Posterior vena cava (tissue), 2 donors: ENCODE data around the gene ZNF576. TPM values are rescaled to one million over a fixed set of nuclear protein-coding genes. Genes with fewer than 3 reads are reported as not detected.
"Not testable (repeated sequence)": the region's sequence is repeated elsewhere in the genome, so short reads cannot be mapped to it uniquely, and the experiment has no call there.

ENCODE experiments used
- DNase-seq: peaks from one replicate; pipeline ENCODE4 v3.0.0-alpha.2; 2020; ENCODE audit warnings: low spot score
- intact Hi-C, 2 donors: fragments of 100-400 bp; cut with DNase I; formaldehyde crosslinking; loops; one replicate each; pipeline versions ENCODE4 v1.14.1 to v1.14.2; 2022 to 2023
- total RNA-seq, 2 donors: library from RNA; stranded (reverse); fragmentation: NEBNext Ultra II Directional; extraction: Animal tissue kit (Norgen Biotek cat#: 25700); gene quantifications; one replicate each; pipeline ENCODE4 v1.2.1, GENCODE V29; 2021
- donor health status: DM: yes; HTN: yes; CAD: no.
- donor health status: DM: yes; HTN: yes; CAD: no.

The ZNF576 gene
- total RNA-seq, 2 donors from 2014 or later: 8.9 to 13.2 TPM

DNA sequence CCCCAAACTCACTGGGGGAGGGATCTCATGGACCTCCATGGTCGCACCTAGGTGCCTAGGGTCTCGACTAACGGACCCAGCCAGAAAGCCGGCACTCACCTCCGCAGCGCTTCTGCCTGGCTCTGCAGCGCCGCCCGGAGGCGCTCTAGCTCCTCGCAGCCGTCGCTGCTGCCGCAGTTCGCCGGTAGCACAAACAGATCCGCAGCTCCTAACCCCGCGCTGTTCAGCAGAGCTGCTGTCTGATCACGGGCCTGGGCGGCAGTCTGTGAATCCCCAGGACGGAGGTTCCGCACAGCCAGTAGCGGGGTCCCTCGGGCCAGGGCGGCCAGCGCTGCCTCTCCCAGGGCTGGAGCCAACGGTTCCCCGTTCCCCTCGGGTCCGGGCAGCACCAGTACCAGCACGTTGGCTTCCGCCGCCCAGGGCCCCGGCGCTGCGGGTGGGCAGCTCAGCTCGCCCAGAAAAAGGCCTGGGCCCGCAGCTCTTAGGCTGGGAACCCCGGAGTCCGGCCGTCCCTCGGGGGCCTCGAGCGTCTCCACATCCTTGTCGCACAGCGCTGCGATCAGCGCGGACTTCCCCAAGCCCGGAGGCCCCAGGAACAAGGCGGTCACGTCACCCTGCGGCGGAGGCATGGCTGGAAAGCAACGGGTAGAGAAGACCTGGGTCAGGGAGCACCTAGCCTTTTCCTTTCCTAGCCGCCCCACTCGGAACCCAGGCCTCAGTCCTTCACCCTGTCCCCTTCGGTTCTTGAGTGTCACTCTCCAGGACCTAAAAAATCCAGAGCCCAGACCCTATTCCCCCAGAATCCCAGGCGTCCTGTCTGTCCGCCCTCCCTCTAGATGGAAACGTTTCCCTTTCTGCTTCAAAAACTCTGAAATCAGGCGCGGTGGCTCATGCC is 1.4 kb upstream of the ZNF576 start:
- DNase-seq: peak; percentile 92
- intact Hi-C loops: loop anchor here in 1 of 2 donors (10.0 kb wide), 1 partner anchor 60 kb away; the partner anchor contains the start of gene ZNF575

DNA sequence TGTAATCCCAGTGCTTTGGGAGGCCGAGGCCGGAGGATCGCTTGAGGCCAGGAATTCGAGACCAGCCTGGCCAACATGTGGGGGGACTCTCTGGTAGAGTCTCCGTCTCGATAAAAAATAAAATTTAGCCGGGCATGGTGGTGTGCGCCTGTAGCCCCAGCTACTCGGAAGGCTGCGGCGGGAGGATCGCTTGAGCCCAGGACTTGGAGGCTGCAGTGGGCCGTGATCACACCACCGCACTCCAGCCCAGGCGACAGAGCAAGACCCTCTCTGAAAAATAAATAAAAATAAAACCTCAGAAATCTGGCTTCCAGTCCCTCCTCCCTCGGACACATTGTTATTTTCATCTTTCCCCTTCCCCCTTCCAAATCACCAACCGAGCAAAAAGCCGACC is 793 bp upstream of the ZNF576 start:
- no peak for DNase-seq
- intact Hi-C loops: loop anchor here in 1 of 2 donors (10.0 kb wide), 1 partner anchor 61 kb away; the partner anchor contains the start of gene ZNF575

DNA sequence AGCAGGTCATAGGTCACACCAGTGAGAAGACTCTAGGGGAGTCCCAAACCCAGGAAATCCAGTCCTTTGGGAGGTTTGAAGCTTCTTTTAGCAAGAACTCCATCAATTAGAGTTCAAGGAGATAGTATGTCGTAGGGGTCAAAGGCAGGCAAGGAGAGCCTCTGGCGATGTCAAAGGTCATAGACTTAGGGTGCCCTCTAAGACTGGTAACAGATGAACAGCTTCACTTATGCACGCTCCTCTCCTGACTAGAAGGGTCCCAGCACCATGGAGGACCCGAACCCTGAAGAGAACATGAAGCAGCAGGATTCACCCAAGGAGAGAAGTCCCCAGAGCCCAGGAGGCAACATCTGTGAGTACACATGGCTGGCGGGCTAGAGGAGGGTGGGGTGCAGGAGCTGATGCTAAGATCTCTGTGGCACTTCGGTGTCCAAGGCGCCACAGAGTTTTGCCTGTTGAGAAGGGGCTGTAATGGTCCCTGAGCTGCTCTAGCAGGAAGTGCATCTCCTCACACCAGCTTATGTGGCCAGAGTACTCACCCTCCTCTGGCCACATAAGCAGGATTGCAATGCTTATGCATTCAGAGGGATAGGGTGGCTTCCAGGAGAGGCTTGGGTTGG is 557 bp downstream of the ZNF576 start:
- no peak for DNase-seq
- intact Hi-C loops: loop anchor here in 1 of 2 donors (10.0 kb wide), 1 partner anchor 62 kb away; the partner anchor contains the start of gene ZNF575

DNA sequence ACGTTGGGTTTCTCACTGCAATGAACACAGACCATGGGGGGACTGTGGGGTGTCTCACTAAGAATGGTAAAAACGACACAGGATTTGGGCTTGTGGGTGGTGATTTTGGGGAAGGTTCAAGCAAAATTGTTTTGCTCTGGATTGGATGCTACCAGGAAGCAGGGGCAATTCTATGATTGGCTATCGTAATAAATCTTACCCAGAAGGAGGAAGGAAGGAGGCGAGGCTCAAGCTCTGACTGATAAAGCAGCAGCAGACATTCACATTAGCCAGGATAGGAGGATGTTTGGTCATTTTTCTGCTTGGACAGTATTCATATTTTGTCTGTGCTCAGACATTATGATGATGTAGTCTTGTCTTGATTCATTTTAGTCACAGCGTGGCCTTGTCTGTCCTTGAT is 1.5 kb downstream of the ZNF576 start:
- intact Hi-C loops: loop anchor here in 1 of 2 donors (10.0 kb wide), 1 partner anchor 63 kb away; the partner anchor contains the start of gene ZNF575
- DNase-seq: no peak

DNA sequence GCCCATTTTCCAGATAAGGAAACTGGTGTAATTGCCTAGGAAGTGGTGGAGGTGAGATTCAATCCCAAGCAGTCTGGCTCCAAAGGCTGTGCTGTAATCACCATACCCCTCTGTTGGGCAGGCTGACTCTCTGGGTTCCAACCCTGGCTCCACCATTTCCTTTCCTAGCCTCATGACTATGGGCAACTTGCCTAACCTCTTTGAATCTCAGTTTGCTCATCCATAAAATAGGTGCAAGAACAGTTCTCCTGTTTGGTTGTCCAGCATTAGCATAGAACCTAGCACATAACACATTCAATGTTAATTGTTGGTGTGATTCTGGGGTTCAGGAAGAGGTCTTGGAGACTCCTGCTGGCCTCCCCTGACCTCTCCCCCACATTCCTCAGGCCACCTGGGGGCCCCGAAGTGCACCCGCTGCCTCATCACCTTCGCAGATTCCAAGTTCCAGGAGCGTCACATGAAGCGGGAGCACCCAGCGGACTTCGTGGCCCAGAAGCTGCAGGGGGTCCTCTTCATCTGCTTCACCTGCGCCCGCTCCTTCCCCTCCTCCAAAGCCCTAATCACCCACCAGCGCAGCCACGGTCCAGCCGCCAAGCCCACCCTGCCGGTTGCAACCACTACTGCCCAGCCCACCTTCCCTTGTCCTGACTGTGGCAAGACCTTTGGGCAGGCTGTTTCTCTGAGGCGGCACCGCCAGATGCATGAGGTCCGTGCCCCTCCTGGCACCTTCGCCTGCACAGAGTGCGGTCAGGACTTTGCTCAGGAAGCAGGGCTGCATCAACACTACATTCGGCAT is 2.2 kb downstream of the ZNF576 start:
- DNase-seq: no peak
- intact Hi-C loops: loop anchor here in 1 of 2 donors (10.0 kb wide), 1 partner anchor 64 kb away; the partner anchor contains the start of gene ZNF575

DNA sequence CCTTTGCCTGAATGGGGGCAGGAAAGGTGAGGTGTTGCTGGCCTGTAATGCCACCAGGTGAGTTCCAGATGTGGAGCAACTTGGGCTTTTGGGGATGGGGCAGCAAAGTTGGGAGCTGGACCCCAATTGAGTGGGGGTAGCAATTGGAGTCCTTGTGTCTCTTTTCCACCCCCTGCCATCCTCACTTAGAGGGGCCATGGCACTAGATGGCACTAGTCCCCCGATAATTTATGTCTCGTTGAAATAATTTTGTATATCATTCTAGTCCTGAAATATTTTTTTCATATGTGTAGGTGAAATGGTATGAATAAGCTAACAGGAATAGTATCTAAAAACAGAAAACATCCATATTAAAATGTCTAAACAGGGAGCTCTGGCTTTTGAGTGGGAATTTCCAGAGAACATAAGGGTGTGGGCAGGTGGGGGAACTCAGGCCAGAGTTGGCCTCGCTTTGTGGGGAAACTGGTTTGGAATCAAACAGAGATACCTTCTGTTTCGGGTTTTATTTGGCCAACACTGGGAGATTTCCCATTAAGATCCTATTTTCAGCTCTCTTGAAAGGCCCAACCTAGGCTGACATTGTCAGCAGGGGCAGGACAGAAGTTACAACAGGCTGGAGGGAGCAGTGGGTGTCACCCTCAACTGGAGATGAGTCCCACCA is 3.4 kb downstream of the ZNF576 start:
- DNase-seq: no peak
- intact Hi-C loops: loop anchor here in 1 of 2 donors (10.0 kb wide), 1 partner anchor 65 kb away; the partner anchor contains the start of gene ZNF575

DNA sequence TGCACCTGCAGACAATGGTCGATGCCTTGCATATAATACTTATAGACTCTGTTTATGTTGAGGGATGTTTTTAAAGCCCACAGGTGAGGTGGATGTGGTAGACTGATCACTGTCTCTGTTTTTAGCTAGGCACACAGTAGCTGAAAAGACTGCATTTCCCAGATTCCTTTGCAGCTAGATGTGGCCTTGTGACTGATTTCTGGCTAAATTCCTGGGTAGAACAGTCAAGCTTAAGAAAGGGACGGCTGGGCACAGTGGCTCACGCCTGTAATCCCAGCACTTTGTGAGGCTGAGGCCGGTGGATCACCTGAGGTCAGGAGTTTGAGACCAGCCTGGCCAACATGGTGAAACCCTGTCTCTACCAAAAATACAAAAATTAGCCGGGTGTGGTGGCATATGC is 3.9 kb downstream of the ZNF576 start:
- DNase-seq, intact Hi-C loops: not testable (repeated sequence)

DNA sequence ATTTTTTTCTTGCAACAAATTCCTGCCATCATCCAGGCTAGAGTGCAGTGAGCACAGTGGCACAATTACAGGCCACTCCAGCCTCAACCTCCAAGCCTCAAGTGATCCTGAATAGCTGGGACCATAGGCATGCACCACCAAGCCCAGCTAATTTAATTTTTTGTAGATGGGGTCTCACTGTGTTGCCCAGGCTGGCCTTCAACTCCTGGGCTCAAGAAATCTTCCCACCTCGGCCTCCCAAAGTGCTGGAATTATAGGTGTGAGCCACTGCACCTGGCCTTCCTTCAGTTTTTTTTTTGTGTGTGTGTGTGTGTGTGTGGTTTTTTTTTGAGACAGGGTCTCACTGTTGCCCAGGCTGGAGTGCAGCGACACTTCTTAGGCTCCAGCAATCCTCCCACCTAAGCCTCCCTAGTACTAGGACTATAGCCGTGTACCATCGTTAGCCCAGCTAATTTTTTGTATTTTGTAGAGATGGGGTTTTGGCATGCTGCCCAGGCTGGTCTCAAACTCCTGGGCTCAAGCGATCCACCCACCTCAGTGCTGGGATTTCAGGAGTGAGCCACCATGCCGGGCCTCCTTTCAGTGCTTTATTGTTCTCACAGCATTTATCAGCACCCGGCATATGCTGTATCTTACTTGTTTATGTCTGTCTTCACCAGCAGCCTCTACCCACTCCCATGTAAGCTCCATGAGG is 9.6 kb downstream of the ZNF576 start:
- intact Hi-C loops: no loop called here

DNA sequence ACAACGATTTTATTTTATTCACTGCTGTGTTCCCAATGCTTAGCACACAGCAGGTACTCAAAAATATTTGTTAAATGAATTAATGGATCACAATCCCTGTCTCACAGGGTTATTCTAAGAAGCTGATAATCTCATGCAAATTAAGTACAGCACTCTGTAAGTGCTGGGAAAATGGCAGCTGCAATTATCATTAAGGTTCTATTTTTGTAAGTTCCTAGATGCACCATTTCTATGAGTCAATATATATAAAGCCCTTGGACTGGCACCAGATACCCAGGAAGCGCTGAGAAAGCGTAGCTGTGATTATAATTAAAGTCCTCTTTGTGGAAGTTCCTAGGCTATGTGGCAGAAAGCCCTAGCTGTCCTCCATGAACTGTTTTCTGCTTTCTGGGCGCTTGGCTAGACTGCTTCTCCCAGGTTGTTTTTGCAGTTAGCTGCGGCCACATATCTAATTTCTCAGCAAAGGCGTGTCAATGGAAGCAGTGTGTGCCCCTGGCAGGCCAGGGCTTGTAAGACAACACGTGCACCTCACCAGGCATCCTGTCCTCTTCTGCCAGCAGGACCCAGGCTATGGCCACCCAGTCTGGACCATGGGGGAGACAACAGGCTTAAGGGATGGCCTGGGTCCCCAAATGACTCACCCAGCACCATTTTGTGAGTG is 10.3 kb downstream of the ZNF576 start:
- DNase-seq: no peak
- intact Hi-C loops: no loop called here

More for the DNA sequence above, 9.6 kb downstream of the ZNF576 start:
- no peak for DNase-seq

DNA sequence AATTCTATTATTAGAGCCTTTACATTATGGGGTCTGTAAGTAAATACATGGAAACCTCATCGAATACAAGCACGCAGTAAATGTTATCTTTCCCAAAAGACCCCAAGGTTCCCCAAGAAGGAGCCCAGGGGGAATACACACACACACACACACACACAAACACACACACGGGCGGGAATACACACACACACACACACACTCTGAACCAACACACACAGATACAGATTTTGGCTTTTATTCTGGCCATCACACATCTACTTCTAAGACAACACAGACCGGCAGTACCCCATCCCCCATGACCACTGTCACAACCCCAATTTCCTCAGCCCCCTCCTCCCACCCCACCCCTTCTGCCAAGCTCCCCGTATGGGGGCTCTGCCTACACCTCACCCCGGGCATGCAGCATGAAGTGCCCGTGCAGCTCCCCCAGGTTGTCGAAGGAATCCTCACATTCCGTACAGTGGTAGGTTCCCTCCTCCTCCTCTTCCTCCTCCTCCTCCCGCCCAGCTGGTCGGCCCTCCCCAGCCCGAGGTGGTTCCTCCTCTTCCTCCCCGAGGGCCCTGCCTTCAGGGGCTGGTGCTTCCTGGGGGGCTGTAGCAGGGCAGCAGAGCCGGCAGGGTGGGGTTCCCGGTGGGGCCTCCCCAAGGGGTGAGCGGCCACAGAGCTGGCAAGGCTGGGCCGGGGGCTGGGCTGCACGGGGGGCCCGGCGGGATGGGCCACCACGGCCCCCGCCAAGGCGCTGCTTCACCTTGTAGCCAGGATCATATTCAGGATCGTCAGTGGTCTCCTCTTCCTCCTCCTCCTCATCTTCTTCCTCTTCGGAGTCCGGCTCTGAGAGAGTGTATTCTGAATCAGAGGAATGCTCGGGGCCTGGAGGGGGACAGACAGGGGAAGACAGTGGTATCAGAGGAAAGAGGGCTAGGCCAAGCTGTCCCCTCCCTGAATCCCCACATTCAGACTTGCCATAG is 11.1 kb downstream of the ZNF576 start:
- DNase-seq: no peak
- intact Hi-C loops: no loop called here

DNA sequence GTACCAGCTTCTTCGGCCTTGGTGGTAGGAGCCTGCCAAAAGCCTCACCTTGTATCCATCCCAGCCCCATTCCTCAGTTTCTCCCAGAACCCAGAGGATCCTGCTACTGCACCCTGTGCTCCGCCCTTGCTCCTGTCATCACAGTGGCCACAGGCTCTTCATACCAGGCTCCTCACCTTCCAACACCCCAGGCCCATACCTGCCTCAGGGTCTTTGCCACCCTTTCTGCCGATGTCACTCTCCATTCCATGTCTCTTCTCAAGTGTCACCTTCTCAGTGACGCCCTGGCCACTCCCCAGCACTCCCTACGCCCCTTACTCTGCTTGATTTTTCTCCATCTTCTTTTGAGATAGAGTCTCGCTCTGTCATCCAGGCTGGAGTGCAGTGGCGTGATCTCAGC is 13.5 kb downstream of the ZNF576 start:
- no peak for DNase-seq
- intact Hi-C loops: no loop called here

DNA sequence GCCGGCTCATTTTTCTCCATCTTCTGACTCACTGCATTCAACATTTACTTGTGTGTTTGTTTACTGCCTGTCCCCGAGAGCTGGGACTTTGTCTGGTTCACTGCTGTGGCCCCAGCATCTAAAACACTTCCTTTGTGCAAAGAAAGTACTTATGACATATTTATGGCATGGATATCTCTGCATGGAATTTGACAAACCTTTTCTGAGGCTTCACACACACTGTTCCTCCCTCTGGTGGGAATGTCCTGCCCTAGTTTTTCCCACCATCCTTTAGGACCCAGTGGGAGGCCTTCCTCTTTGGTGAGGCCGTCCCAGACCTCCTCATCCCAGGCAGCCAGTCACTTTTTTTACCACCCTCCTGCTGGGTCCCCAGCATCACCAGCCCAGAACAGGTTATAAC is 14.1 kb downstream of the ZNF576 start:
- intact Hi-C loops: no loop called here
- DNase-seq: no peak

DNA sequence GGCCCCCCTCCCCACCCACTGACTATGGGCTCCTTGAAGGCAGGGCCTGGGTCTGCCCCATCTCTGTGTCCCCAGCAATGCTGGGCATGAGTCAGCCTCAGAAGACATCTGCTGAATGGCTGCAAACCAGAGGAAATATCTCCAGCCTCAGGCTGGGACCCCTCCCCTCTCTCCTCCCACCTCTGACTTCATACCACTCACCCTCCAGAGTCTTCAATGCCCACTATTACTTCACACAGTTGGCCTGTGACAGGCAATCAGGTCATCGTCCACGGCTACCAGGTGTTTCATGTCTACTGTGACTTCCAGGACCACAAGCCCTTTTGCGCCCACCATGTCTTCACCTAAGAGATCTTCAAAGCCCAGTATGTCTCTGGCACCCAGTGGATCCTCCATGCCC is 15.4 kb downstream of the ZNF576 start, which contains the start of gene SRRM5:
Gene SRRM5 (plus strand): TSS at position 301 of the 400 bp plus-strand sequence. CDS start 34 bp downstream, at position 335.
- intact Hi-C loops: no loop called here
- no peak for DNase-seq

DNA sequence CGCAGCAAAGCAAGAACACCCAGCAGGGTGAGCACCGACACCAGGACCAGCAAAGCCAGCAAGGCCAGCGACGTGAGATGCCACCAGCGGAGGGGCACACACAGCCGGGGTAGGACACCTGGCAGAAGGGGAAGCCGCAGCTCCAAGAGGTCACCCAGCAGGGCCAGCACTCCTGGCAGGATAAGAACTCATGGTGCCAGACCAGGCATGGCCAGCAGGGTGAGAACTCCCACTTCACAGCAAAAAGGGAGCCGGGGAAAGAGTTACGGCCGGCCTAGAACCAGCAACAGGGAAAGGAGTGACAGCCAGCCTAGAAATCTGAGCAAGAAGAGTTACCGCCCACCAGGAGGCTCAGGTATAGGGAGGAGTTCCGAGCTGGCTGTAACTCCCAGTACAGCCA is 16.0 kb downstream of the ZNF576 start:
- DNase-seq: no peak
- intact Hi-C loops: no loop called here

DNA sequence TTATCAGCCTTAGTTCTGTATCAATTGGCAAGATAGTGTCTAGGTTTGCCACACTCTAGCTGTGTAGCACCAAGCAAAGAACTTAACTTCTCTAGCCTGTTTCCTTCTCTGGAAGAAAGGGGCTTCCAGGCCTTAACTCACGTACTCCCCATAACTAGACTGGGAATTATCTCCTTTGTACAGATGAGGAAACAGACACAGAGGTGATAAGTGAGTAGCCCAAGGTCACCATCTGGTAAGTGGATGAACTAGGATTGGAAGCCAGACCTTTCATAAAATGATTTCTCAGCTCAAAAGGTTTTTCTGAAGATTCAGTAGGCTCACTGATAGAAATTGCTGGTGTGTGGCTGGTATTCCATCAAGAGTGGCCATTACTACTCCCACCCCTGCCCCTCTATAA is 19.9 kb downstream of the ZNF576 start:
- no peak for DNase-seq
- intact Hi-C loops: no loop called here

DNA sequence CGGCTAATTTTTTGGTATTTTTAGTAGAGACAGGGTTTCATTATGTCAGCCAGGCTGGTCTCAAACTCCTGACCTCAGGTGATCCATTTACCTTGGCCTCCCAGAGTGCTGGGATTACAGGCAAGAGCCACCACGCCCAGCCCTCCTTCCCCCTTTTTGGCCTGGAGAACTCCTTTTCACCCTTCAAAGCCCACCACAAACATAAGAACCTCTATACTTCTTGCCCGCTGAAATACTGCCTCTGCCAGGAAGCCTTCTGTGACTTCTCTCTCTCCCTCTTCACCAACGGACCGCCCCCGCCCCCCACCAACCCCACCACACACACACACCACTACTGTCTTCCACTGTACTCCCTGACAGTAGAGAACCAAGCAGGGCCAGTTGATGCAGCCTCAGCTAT is 20.6 kb downstream of the ZNF576 start:
- no peak for DNase-seq
- intact Hi-C loops: no loop called here

DNA sequence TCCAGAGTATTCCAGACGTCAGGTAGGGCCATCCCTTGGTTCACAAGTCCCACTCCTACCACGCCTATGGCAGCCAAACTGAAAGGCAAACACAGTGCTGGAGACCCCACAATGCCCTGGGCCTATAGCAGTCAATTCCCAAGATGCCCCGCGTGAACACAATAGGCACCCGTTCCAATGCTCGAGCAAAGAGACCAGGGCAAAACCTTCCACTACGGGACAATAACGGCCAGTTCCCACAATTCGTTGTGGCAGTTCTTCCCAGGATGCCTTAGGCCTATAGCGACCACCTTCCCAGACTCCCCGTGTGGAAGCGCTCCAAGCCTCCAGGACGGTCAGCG is 22.5 kb downstream of the ZNF576 start:
- intact Hi-C loops: no loop called here
- DNase-seq: no peak
